Vagina (tissue), 2 donors: ENCODE results near the gene DNAJC9. TPM values are rescaled to one million over a fixed set of nuclear protein-coding genes. Genes with fewer than 3 reads are reported as not detected.

ENCODE experiments used
- DNase-seq, 2 donors: peaks; one replicate each; pipeline ENCODE4 v3.0.0-alpha.2; 2017; ENCODE audit errors: extremely low spot score in 2 of 2
- H3K27ac ChIP-seq: fragments of 200-600 bp; sonication (generic); one replicate; pipeline ENCODE4 v1.5.1; 2019
- H3K27me3 ChIP-seq: fragments of 200-600 bp; sonication (generic); one replicate; pipeline ENCODE4 v1.5.1; 2019
- H3K36me3 ChIP-seq, 2 donors: fragments of 200-600 bp; sonication (generic); one replicate each; pipeline ENCODE4 v1.5.1; 2017 to 2019
- H3K4me1 ChIP-seq: fragments of 200-600 bp; sonication (generic); one replicate; pipeline ENCODE4 v1.5.1; 2019
- H3K4me3 ChIP-seq, 2 donors: fragments of 200-600 bp; sonication (generic); 1 replicate in 1 of 2; 2 replicates in 1 of 2; pipeline ENCODE4 v1.5.1; 2016 to 2019
- H3K9me3 ChIP-seq: fragments of 200-600 bp; sonication (generic); one replicate; pipeline ENCODE4 v1.5.1; 2019
- POLR2A ChIP-seq, 2 donors: fragments of 450-650 bp; IDR thresholded peaks; one replicate each; pipeline ENCODE4 v1.6.1; 2017; ENCODE audit warnings: antibody characterized with exemption in 2 of 2, mild to moderate bottlenecking in 2 of 2, moderate library complexity in 2 of 2
- POLR2AphosphoS5 ChIP-seq, 2 donors: sonication (generic); formaldehyde crosslinking; IDR thresholded peaks; one replicate each; pipeline ENCODE4 v1.9.0; 2017; ENCODE audit warnings: antibody characterized with exemption in 2 of 2, mild to moderate bottlenecking in 2 of 2, low read depth in 1 of 2; ENCODE audit not compliant: insufficient read depth in 1 of 2
- intact Hi-C: fragments of 100-400 bp; cut with DNase I; formaldehyde crosslinking; loops from one replicate; pipeline ENCODE4 v1.15.1; 2023
- total RNA-seq: library from RNA; depleted of rRNA; stranded (reverse); fragments of >200 nt; gene quantifications from one replicate; pipeline ENCODE4 v1.2.3, GENCODE V29; 2016
- TF ChIP-seq, protein P1 (sequence below), 3 experiments: fragments of 450-650 bp in 2 of 3; fragments of 200-600 bp in 1 of 3; sonication (generic) in 1 of 3; IDR thresholded peaks; one replicate each; pipeline ENCODE4 v1.5.1; 2017 to 2019; ENCODE audit warnings: antibody characterized with exemption in 3 of 3, mild to moderate bottlenecking in 2 of 3, moderate library complexity in 2 of 3

The DNAJC9 gene
- total RNA-seq, 1 donor from 2014 or later: 16.2 TPM

DNA sequence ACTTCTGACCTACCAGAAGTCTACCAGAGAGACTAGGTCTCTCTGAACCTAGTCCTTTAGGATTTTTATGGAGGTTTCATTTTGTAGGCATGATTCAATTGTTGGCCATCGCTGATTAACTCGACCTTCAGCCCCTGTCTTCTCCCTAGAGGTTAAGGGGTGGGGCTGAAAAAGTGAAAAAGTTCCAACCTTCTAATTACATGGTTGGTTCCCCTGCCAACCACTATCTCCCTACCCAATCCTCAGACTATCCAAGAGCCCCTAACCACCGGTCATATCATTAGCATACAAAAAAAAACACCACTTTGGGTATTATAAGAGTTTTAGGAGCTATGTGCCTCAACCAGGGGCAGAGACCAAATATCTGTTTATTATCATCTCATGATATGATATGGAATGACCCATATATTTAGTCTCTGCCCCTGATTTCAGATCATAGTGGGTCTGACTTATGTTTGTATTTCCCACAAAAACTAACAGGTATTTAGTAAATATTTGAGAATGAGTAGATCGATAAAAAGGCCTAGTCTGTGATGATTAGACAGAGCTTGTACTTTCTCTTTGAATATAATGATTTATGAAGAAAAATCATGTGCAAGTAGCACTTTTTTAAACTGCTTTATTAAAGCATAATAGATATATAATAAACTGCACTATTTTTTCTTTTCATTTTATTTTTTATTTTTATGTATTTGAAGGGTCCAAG is 35.8 kb downstream of the DNAJC9 start:
- peaks cover 0 to 2% of the 10 kb centered on the region in 2 donors for H3K36me3 ChIP-seq
- TF ChIP-seq, protein P1, sequence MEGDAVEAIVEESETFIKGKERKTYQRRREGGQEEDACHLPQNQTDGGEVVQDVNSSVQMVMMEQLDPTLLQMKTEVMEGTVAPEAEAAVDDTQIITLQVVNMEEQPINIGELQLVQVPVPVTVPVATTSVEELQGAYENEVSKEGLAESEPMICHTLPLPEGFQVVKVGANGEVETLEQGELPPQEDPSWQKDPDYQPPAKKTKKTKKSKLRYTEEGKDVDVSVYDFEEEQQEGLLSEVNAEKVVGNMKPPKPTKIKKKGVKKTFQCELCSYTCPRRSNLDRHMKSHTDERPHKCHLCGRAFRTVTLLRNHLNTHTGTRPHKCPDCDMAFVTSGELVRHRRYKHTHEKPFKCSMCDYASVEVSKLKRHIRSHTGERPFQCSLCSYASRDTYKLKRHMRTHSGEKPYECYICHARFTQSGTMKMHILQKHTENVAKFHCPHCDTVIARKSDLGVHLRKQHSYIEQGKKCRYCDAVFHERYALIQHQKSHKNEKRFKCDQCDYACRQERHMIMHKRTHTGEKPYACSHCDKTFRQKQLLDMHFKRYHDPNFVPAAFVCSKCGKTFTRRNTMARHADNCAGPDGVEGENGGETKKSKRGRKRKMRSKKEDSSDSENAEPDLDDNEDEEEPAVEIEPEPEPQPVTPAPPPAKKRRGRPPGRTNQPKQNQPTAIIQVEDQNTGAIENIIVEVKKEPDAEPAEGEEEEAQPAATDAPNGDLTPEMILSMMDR (IDR thresholded peaks at IDR 0.05): no peak
- TF ChIP-seq POLR2AphosphoS5 (IDR thresholded peaks at IDR 0.05; ENCODE audit: insufficient read depth in 1 of 2, low read depth in 1 of 2) (no peak), POLR2A (IDR thresholded peaks at IDR 0.05) (no peak)
- intact Hi-C loops: no loop called here
- no peaks in the 10 kb centered on the region for H3K27me3 ChIP-seq
- no peak overlapping the region for H3K27ac ChIP-seq
- no peaks in the 10 kb centered on the region for H3K9me3 ChIP-seq
- no peak overlapping the region for H3K4me3 ChIP-seq
- H3K4me1 ChIP-seq: no peaks in the 10 kb centered on the region
- DNase-seq: no peak

DNA sequence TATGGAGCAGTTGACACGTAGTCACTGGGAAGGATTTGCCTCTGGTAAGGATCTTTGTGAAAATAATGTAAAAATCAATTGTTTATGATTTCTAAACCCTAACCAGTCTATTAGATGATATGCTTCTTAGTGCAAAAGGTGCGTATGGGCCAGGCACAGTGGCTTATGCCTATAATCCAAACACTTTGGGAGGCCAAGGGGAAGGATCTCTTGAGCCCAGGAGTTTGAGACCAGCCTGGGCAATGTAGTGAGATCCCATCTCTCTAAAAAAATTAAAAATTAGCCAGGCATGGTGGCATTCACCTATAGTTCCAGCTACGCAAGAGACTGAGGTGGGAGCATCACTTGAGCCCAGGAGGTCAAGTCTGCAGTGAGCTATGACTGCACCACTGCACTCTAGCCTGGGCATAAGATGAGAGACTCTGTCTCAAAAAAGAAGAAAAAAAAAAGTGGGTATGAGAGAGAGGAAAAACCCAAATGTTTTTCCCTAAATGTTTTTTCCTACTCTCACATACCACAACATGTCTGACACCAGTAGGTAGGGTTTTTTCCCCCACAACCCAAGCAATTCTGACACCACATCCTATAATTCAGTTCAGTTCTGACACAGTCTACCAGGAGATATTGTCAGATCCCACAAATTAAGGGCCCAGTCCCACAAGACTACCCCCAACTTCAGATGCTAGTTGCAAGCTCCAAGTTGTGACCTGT is 36.5 kb downstream of the DNAJC9 start:
- no peaks in the 10 kb centered on the region for H3K36me3 ChIP-seq

DNA sequence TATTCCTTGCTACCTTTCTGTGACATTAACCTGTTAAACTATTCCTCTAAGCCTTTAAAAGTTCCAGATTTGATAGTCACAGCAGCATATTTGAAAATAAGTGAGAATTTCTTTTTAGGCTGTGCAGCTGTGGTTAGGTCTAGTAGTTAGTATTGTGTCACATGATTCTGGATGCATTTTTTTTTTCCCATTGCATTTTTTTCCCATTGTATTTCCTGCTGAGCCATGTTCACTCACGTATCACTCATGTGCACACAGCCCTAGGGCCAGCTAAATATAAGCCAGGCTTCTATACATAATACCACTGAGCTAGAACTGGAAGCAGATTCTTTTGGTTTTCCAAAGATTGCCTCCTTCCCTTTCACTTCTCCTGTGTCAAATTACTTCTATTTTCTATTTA is 37.4 kb downstream of the DNAJC9 start:
- no peak overlapping the region for H3K4me3 ChIP-seq
- no peaks in the 10 kb centered on the region for H3K36me3 ChIP-seq
- H3K9me3 ChIP-seq: no peaks in the 10 kb centered on the region
- TF ChIP-seq POLR2AphosphoS5 (IDR thresholded peaks at IDR 0.05; ENCODE audit: insufficient read depth in 1 of 2, low read depth in 1 of 2): no peak
- no peak for TF ChIP-seq POLR2A (IDR thresholded peaks at IDR 0.05)
- TF ChIP-seq, protein P1 (IDR thresholded peaks at IDR 0.05): no peak
- H3K27ac ChIP-seq: no peak overlapping the region
- no peak for DNase-seq
- H3K27me3 ChIP-seq: no peaks in the 10 kb centered on the region
- intact Hi-C loops: no loop called here
- H3K4me1 ChIP-seq: no peaks in the 10 kb centered on the region

More for the DNA sequence above, 36.5 kb downstream of the DNAJC9 start:
- no peaks in the 10 kb centered on the region for H3K9me3 ChIP-seq
- no peak for TF ChIP-seq POLR2AphosphoS5 (IDR thresholded peaks at IDR 0.05; ENCODE audit: insufficient read depth in 1 of 2, low read depth in 1 of 2)
- TF ChIP-seq, protein P1 (IDR thresholded peaks at IDR 0.05): no peak
- TF ChIP-seq POLR2A (IDR thresholded peaks at IDR 0.05): no peak
- no peak overlapping the region for H3K4me3 ChIP-seq
- H3K4me1 ChIP-seq: no peaks in the 10 kb centered on the region
- H3K27me3 ChIP-seq: no peaks in the 10 kb centered on the region
- intact Hi-C loops: no loop called here
- H3K27ac ChIP-seq: no peak overlapping the region
- DNase-seq: no peak

DNA sequence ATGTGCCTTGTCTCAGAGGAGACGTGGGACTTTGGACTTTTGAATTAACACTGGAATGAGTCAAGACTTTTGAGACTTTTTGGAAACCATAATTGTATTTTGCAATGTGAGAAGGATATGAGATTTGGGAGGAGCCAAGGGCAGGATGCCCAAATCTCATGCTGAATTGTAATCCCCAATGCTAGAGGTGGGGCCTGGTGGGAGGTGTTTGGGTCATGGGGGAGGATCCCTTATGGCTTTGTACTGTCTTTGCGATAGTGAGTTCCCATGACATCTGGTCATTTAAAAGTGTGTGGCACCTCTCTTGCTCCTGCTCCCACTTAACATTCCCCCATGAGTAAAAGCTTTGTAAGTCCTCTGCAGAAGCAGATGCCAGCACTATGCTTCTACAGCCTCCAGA is 39.2 kb downstream of the DNAJC9 start:
- DNase-seq: no peak

More for the DNA sequence above, 39.2 kb downstream of the DNAJC9 start:
- Histone ChIP-seq H3K27ac (no peak overlapping the region), H3K4me3 (no peak overlapping the region), H3K27me3 (no peaks in the 10 kb centered on the region), H3K4me1 (no peaks in the 10 kb centered on the region), H3K9me3 (no peaks in the 10 kb centered on the region), H3K36me3 (no peaks in the 10 kb centered on the region)
- TF ChIP-seq POLR2AphosphoS5 (IDR thresholded peaks at IDR 0.05; ENCODE audit: insufficient read depth in 1 of 2, low read depth in 1 of 2): no peak
- TF ChIP-seq, protein P1 (IDR thresholded peaks at IDR 0.05): no peak
- TF ChIP-seq POLR2A (IDR thresholded peaks at IDR 0.05): no peak
- intact Hi-C loops: no loop called here
